Ammon's horn (tissue), 1 donor: ENCODE measurements around the gene TM4SF20.

Experiments
- DNase-seq: peaks from one replicate; pipeline ENCODE4 v3.0.0-alpha.2; 2016; ENCODE audit warnings: low spot score

TM4SF20 gene, protein sequence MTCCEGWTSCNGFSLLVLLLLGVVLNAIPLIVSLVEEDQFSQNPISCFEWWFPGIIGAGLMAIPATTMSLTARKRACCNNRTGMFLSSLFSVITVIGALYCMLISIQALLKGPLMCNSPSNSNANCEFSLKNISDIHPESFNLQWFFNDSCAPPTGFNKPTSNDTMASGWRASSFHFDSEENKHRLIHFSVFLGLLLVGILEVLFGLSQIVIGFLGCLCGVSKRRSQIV

DNA sequence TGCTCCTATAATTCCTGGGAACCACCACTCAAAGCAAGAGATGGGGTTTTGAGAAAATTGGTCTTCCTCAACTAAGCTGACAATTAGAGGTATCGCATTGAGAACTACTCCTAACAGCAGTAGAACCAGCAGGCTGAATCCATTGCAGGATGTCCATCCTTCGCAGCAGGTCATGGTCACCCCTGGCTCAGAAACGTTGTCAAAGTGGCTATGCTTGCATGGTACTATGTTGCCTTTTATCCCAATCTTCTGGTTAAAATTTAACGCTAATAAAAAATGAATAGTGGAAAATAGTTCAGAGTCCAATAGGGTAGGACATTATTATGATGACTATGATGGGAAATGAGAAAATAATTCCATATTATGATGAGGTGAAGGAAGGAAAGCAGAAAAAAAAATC, at the start of gene TM4SF20:
Gene TM4SF20 (minus strand): TSS at position 212 of the 400 bp plus-strand sequence. CDS start 38 bp downstream, at position 174.
- DNase-seq = no peak

DNA sequence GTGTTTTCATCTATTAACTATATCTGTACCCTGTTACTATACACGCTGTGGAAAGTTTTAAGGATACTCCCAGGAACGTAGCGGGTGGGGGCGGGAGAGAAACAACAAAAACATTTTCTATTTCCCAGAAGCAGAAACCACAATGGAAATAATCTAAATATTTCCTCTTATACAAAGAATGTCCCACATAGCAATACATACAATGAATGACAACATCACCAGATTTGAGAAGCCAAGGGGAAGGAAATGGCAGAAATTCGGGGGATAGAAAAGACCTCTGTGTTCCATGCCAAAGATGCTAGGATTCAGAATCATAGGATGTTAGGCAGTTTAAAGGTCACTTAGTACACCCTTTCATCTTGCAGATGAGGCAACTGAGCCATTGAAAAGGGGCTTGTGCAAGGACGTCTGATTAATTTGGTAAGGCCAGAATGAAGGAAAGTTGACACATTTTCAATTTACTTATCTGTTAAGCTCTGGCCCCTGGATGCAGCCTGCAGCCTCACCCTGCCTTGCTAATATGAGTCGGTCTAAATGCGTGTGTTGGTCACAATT, 49.7 kb upstream of the TM4SF20 start:
- DNase-seq = no peak

DNA sequence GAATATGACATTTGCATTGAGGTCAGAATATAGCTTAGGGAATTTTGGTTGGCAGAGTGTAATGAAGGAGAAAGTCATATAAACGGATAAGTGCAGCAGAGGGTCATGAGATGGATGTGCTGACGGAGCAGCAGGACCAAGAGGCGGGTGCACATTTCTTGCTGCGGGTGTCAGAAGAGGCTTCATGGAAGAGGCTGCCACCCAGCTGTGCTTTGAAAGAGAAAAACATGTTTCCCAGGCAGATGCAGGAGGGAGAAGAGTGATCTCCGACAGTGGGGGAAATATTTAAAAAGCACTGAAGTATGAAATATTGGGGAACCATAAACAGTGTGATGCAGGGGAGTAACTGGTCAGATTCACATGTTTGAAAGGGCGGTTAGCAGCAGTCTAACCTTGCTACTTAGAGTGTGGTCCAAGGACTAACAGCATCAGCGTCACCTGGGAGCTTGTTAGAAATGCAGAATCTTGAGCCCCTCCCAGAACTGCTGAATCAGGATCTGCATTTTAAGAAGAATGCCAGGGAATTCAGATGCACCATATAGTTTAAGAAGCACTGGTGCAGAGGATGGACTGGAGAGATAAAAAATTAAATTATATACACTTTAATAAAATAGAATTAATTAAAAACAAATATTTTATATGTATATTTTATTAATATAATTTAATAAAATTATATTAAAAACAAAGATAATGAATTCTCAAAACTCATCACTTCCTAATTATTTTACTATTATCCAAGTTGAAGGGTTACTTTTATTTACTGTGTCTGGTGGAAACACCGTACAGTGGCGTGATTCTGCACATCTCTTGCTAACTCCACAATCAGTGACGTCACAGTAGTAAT, 44.8 kb upstream of the TM4SF20 start:
- peak; percentile 39 for DNase-seq

DNA sequence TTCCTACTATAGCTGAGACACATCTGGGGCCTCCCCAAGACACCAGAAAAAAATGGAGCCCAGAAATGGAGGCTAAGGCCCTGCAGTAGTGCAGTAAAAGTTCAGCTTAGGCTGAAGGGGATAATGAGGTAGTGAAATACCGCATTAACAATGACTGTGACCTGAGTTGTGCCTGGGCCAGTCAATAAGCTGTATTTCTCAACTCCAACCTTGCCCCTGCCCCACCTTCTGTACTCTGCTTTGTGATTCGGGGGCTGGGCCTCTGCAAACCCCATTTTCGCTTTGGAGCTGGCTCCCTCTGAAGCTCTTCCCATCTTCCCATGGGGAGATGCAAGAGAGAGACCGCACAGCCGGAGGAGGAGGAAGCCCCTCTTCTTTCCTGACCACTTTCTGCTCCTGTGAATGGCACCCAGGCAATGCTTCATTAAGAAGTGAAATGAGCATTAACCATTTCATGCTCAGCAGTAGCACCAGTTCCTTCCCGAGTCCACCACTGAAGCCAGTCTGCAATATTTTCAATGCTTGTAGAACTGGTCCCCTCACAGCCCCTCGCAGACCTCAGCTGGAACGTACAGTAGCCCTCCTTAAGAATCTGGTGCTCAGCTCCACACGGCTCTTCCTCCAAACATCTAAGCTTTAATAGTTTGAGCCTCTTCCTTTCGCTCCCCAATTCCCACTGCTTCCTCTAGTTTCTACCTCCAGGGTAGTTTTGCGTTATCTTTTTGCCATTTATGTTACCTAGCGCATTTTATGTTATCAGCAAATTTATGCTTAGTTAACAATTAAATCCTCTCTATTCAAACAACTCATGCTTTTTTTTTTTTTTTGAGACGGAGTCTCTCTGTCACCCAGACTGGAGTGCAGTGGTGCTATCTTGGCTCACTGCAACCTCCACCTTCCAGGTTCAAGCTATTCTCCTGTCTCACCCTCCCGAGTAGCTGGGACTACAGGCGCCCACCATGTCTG, 41.3 kb upstream of the TM4SF20 start:
- DNase-seq = no peak

DNA sequence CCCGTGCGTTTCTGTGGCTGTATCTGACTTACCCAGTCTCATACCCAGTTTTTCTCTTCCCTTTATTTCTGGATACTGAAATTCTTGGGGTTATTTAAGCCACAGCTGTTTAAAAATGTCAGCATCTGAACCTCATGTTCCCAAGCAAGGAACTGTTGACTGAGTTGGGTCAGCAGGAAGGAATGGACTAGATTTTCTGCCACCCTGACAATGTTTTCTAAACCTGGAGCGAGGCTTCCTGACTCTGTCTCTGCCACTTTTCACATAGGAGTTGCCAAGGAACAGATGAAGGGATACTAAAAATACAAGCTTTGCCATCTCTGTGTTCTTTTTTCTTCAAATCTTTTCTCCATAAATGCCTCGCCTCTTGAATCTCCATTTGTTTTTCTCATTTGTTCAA, 37.6 kb upstream of the TM4SF20 start:
- DNase-seq = no peak

DNA sequence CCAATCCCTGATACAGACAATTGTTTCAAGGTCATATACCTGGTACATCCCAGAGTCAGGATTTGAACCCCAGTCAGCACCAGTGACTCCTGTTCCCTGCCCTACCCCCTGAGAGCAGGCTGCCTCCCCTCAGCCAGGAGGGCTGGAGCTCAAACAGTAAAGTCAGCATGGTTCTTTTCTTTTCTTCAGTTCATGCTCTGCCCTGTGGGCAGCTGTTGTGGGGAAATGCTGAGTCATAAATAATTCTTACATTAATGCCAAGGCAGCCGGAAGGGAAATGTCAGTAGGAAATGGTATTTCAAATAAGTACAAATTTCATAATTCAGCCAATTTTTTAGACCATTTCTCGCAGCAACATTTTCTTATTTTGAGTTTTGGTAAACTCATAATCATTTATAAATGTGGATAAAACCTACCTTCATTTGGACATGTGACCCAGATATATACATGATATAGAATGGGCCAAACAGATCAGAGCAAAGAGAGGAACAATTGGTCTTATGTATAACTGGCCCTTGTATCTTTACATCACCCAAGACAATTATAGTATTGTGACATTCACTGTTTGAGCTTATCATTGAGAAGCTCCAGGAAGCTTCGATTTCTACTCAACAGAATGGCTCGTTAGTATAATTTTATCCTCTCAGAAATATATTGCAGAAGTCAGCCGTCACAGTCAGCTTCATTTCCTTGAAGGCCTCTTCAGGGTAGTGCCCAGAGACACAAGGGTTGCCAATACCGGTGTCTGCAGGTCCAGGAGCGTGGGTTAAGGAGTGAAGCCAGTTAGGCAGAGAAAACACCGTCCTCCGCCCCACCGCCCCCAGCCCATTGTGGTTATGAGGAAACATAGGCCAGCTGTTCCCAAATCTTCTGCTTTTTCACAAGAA, 36.7 kb upstream of the TM4SF20 start:
- peak; percentile 16 for DNase-seq

DNA sequence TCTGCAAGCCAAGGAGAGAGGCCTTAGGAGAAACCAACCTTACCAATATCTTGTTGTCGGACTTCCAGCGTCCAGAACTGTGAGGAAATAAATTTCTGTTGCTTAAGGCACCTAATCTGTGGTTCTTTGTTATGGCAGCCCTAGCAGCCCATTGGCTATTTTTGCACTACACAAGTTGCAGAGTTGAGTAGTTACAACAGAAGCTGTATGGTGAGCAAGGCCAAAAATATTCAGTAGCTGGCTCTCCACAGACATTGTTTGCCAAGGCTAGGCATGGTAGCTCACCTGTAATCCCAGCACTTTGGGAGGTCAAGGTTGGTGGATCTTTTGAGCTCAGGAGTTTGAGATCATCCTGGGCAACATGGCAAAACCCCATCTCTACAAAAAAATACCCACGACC, 35.7 kb upstream of the TM4SF20 start:
- DNase-seq = no peak

DNA sequence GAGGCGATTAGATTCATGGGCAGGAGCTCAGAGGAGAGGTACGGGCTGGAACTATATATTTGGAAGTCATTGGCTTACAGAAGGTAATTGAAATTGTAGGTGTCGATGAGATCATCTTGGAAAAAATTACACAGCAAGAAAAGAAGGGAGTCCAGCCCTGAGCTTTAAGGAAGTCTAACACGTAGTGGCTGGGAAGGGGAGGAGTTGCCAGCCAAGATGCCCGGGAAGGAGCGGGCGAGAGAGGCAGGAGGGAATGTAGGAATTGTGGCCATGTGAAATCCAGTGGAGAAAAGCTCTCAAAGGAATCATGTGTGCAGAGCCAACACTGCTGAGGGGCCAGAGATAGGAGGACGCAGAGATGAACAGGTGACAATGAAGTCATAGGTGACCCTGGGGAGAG, 34.3 kb upstream of the TM4SF20 start:
- DNase-seq = no peak

DNA sequence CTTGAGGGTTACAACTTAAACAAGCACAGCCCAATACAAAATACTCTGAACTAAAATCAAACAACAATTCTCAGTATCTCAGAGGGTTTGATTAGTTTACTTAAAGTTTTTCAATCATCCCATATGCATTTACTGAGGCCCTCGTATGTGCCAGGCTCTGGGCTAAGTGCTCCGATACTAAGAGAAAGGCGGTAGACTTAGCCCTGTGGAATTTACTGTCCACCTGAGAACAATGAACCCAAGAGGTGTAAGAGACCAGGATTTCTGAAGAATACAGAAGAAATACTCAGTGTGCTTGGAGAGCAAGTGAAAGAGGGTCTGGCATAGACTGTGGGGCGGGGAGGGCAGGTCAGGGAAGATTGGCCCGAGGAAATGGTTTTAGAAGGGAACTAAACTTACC, 33.8 kb upstream of the TM4SF20 start:
- no peak for DNase-seq

DNA sequence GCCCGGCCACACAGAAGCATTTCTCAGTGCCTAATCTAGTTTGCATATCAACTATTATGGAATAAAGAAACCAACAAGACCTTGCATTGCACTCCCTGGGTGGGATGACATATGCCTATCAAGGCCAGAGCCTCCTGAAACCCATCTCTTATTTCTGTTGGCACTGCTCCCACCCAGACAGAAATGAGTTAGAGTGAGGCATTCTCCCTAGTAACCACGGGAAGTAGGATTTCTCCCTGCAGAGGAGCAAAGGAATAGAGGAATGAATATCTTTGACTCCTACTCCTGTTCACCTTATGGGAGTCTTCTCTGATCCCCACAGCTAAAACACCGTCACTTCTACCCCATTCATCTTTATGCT, 32.9 kb upstream of the TM4SF20 start:
- no peak for DNase-seq

DNA sequence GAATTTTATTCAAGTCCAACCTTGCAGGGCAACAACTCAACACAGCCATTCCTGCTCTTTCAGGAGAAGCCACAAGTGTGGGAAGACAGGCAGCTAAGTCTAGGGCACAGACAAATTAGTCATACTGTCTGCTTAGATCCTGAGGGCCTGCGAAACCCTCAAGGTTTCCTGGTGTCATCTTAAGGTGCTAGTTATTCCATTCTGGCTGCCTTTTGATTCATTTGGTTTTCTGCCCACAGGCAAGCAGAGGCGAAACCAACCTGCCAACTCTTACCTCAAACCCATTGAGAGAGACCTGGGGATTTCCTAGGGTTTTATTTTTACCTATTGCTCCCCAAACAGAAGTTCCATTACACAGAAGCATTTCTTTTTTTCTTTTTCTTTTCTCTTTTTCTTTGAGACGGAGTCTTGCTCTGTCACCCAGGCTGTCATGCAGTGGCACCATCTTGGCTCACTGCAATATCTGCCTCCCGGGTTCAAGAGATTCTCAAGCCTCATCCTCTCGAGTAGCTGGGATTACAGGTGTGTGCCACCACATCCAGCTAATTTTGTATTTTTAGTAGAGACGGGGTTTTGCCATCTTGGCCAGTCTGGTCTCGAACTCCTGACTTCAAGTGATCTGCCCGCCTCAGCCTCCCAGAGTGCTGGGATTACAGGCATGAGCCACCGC, 32.3 kb upstream of the TM4SF20 start:
- no peak for DNase-seq

DNA sequence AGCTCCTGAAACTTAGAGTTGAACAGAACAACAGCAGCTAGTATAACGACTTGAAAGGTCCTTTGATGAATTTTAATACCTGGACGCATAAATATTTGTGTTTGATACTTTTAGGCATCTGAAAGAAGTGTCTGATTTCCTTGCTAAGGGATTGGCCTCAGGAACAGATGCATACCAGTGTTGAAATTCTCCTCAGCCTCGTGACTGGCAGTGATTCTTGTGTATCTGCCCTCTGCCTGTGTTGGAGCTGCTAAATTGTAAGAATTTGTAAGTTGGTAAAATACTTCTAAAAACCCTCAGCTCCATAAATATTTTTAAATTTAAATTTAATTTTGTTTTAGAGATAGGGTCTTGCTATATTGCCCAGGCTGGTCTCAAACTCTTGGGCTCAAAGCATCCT, 31.1 kb upstream of the TM4SF20 start:
- DNase-seq = no peak

DNA sequence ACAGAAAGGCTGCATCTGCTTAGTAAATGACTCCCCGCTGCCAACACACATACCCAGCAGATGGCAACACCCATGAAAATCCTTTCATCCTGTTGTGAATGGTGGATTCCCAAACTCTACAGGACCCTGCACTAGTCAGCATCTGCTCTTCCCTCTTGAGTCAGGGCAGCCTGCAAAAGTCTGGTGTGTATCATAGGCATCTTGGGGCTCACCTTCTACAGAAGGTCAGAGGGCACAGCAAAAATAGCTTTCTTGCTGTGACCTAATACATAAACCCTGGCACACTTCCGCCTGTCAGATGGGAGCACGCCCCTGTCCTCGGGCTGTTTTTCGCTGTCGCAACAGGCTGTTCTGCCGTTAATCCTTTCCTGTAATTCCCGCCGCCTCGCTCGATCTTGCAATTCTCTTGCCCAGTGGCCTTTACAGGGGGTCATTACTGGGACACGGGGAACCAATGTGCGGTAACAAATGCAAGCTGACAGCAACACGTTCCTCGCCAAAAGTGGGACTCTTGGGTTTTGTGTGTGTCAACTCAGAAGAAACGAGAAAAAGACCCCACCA, 28.6 kb upstream of the TM4SF20 start:
- peak; percentile 61 for DNase-seq

DNA sequence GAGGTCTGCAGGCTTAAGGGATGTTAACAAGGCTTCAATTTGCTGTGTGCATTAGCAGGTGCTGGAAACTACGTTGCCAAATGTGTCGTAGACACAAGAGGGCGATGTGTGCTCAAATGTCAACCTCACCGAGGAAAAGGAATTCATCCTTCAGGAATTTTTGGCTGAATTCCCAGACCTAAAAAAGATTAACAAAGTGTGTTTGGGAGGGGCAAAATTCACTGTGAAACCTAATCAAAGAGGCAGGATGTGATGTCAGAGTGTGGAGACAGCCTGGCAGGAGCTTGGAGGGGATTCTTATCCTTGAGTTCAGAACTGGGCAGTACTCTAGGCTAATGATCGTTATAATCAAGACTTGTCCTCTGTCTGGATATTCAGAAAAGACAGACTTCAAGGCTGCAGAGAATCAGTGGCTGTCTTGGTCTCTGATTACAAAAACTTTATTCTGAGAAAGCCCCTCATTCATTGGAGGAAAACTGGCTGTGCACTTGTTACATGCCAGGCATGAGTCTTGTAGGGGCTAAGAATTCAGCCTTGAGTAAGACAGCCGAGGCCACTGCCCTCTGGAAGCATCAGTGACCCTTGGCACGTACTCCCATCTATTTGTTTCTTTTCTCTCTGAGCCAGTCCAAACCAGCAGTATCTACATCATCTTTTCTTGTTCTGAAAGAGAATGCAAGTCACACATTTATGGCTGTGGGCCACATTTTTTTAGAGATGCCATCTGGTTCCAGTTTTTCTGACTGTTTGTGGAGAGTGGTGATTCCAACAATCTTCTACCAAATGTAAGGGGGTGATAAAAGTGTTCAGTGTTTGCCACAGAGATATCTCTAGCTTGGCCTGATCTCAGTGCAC, 27.3 kb upstream of the TM4SF20 start:
- peak; percentile 85 for DNase-seq

DNA sequence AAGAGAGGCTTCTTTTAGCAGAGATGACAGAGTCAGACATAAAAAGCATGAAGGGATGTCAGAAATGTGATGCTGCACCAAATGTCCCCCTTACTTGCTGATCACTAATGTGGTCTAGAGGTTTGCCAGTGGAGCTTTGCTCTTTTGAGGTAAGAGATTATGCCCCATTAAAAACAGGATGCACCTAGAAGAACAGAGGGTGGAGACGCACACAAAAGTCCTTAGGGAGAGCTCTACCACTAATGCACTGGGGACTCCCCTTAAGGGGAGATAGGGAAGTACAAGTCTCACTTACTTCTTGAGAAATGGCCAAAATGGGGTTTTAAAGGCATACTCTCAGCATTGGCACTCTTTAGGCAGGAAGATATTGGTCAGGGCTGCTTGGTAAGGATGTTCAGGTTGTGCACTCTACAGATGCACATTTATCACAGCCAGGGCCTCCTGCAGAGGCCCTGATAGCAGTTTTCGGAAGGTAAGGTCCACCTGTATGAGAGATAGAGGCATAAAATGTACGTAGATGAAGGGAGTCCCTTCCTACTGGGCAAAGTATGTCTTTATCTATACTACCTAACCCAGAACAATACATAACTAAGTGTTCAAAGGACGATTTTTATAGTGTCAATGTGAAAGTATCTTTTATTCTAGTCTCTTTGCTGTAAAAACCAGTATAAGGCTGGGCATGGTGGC, 25.6 kb upstream of the TM4SF20 start:
- DNase-seq = no peak

DNA sequence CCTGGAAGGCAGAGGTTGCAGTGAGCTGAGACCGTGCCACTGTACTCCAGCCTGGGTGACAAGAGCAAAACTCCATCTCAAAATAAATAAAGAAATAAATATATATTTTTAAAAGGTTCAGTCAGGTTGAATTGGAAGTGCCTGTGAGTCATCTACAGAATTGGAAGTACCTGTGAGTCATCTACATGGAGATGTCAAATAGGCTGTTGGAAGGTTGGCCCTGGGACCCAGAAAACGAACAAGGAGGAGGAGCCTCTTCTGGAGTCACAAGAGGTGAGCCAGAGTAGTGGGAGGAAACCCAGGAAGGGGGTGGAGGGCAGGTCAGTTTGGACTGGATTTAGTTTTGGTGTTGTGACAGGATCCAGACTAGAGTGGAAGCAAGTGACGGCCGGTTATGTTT, 23.9 kb upstream of the TM4SF20 start:
- no peak for DNase-seq

DNA sequence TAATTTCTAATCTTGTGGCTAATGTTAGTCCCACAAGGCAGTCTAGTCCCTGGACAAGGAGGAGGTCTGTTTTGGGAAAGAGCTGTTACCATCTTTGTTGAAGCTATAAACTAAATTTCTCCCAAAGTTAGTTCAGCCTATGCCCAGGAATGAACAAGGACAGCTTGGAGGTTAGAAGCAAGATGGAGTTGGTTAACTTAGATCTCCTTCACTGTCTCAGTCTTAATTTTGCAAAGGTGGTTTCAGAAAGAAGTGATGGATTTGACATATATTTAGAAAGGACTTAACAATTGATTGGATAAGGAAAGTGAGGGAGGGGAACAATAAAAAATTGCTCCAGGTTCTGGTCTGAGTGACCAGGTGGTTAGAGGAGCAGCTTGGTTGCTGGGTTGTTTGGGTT, 23.2 kb upstream of the TM4SF20 start:
- no peak for DNase-seq

DNA sequence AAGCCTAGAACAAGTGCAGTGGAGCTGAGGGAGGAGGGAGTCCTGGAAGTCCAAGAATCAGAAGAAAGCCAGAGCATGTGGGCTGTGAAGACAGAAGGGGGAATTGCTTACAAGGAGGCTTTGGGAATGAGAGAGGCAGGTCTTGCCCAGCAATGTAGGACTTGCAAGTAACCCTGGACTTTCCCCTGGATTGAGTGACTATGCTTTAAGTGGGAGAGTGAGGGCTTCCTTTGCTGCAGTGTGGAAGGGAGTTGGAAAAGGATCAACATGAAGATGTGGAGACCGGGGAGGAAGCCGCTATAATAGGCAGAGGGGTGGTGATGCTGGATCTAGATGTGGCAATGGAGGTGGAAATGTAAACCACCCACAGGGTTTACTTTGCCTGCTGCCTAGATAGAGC, 22.4 kb upstream of the TM4SF20 start:
- DNase-seq = no peak
